ENCODE results near the gene TMEM51. TPM values are rescaled to one million over a fixed set of nuclear protein-coding genes. Genes with fewer than 3 reads are reported as not detected.

Gene TMEM51
- total and polyA plus RNA-seq, 2 of the 13 experiments (the other 11 are each of a cell fraction or from before 2014, with no cell fraction given), result 12.2 to 22.3 TPM

DNA sequence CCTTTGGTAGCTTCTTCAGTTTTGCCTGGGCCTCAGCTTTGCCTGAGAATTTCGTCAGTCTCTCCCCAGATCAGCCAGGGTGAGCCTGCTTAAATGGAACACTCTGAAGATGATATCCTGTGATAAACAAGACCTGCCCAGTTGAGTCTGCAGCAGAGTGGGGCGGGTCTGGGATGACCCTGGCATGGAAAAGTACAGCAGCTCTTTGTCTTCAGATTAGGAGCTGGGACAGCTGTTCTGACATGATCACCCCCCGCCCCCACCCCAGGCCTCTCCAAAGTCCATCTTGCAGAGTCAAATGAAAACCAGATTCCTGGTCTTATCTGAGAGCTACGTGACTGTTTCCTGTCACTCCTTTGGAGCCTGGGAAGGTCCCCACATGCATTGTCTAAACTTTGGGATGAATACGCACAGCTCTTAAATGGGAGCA is 2.2 kb upstream of the TMEM51 start (continued):
- no peak for TF ChIP-seq CEBPB (IDR thresholded peaks at IDR 0.05; ENCODE audit: borderline replicate concordance, low read depth, low read length)
- TF ChIP-seq, protein P1, sequence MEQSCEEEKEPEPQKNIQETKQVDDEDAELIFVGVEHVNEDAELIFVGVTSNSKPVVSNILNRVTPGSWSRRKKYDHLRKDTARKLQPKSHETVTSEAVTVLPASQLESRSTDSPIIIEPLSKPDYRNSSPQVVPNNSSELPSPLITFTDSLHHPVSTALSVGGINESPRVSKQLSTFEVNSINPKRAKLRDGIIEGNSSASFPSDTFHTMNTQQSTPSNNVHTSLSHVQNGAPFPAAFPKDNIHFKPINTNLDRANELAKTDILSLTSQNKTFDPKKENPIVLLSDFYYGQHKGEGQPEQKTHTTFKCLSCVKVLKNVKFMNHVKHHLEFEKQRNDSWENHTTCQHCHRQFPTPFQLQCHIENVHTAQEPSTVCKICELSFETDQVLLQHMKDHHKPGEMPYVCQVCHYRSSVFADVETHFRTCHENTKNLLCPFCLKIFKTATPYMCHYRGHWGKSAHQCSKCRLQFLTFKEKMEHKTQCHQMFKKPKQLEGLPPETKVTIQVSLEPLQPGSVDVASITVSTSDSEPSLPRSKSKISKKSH (CRISPR knock-in tag; IDR thresholded peaks at IDR 0.05; ENCODE audit: borderline replicate concordance), result no peak
- no peak for TF ChIP-seq ZNF891 (CRISPR knock-in tag; IDR thresholded peaks at IDR 0.05)
- no peak for TF ChIP-seq NONO (IDR thresholded peaks at IDR 0.05)
- TF ChIP-seq NONO (CRISPR knock-in tag; conservative IDR thresholded peaks at IDR 0.05), result no peak
- no peak for TF ChIP-seq ZNF703 (CRISPR knock-in tag; IDR thresholded peaks at IDR 0.05; ENCODE audit: borderline replicate concordance)
- TF ChIP-seq, protein P2, sequence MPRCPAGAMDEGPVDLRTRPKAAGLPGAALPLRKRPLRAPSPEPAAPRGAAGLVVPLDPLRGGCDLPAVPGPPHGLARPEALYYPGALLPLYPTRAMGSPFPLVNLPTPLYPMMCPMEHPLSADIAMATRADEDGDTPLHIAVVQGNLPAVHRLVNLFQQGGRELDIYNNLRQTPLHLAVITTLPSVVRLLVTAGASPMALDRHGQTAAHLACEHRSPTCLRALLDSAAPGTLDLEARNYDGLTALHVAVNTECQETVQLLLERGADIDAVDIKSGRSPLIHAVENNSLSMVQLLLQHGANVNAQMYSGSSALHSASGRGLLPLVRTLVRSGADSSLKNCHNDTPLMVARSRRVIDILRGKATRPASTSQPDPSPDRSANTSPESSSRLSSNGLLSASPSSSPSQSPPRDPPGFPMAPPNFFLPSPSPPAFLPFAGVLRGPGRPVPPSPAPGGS (CRISPR knock-in tag; IDR thresholded peaks at IDR 0.05), result no peak
- TF ChIP-seq, protein P3, sequence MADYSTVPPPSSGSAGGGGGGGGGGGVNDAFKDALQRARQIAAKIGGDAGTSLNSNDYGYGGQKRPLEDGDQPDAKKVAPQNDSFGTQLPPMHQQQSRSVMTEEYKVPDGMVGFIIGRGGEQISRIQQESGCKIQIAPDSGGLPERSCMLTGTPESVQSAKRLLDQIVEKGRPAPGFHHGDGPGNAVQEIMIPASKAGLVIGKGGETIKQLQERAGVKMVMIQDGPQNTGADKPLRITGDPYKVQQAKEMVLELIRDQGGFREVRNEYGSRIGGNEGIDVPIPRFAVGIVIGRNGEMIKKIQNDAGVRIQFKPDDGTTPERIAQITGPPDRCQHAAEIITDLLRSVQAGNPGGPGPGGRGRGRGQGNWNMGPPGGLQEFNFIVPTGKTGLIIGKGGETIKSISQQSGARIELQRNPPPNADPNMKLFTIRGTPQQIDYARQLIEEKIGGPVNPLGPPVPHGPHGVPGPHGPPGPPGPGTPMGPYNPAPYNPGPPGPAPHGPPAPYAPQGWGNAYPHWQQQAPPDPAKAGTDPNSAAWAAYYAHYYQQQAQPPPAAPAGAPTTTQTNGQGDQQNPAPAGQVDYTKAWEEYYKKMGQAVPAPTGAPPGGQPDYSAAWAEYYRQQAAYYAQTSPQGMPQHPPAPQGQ (CRISPR knock-in tag; IDR thresholded peaks at IDR 0.05; ENCODE audit: borderline replicate concordance), result no peak
- TF ChIP-seq, protein P4, sequence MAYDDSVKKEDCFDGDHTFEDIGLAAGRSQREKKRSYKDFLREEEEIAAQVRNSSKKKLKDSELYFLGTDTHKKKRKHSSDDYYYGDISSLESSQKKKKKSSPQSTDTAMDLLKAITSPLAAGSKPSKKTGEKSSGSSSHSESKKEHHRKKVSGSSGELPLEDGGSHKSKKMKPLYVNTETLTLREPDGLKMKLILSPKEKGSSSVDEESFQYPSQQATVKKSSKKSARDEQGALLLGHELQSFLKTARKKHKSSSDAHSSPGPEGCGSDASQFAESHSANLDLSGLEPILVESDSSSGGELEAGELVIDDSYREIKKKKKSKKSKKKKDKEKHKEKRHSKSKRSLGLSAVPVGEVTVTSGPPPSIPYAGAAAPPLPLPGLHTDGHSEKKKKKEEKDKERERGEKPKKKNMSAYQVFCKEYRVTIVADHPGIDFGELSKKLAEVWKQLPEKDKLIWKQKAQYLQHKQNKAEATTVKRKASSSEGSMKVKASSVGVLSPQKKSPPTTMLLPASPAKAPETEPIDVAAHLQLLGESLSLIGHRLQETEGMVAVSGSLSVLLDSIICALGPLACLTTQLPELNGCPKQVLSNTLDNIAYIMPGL (CRISPR knock-in tag; IDR thresholded peaks at IDR 0.05; ENCODE audit: borderline replicate concordance in 1 of 2, low read depth in 1 of 2), result no peak
- TF ChIP-seq KMT2B (CRISPR knock-in tag; IDR thresholded peaks at IDR 0.05), result no peak
- no peak for TF ChIP-seq SP2 (CRISPR knock-in tag; IDR thresholded peaks at IDR 0.05)
- TF ChIP-seq, protein P5, sequence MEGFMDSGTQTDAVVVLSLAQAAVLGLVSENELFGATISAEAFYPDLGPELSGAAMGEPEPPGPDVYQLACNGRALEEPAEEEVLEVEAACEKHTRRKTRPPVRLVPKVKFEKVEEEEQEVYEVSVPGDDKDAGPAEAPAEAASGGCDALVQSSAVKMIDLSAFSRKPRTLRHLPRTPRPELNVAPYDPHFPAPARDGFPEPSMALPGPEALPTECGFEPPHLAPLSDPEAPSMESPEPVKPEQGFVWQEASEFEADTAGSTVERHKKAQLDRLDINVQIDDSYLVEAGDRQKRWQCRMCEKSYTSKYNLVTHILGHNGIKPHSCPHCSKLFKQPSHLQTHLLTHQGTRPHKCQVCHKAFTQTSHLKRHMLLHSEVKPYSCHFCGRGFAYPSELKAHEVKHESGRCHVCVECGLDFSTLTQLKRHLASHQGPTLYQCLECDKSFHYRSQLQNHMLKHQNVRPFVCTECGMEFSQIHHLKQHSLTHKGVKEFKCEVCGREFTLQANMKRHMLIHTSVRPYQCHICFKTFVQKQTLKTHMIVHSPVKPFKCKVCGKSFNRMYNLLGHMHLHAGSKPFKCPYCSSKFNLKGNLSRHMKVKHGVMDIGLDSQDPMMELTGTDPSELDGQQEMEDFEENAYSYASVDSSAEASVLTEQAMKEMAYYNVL (CRISPR knock-in tag; IDR thresholded peaks at IDR 0.05; ENCODE audit: borderline replicate concordance), result 0 out of 2 replicates have a peak, but pooled peaks have one; percentile 35
- TF ChIP-seq, protein P6, sequence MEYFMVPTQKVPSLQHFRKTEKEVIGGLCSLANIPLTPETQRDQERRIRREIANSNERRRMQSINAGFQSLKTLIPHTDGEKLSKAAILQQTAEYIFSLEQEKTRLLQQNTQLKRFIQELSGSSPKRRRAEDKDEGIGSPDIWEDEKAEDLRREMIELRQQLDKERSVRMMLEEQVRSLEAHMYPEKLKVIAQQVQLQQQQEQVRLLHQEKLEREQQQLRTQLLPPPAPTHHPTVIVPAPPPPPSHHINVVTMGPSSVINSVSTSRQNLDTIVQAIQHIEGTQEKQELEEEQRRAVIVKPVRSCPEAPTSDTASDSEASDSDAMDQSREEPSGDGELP (IDR thresholded peaks at IDR 0.05; ENCODE audit: borderline replicate concordance, low read depth), result peak; percentile 99
- TF ChIP-seq, protein P7, sequence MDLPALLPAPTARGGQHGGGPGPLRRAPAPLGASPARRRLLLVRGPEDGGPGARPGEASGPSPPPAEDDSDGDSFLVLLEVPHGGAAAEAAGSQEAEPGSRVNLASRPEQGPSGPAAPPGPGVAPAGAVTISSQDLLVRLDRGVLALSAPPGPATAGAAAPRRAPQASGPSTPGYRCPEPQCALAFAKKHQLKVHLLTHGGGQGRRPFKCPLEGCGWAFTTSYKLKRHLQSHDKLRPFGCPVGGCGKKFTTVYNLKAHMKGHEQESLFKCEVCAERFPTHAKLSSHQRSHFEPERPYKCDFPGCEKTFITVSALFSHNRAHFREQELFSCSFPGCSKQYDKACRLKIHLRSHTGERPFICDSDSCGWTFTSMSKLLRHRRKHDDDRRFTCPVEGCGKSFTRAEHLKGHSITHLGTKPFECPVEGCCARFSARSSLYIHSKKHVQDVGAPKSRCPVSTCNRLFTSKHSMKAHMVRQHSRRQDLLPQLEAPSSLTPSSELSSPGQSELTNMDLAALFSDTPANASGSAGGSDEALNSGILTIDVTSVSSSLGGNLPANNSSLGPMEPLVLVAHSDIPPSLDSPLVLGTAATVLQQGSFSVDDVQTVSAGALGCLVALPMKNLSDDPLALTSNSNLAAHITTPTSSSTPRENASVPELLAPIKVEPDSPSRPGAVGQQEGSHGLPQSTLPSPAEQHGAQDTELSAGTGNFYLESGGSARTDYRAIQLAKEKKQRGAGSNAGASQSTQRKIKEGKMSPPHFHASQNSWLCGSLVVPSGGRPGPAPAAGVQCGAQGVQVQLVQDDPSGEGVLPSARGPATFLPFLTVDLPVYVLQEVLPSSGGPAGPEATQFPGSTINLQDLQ (CRISPR knock-in tag; IDR thresholded peaks at IDR 0.05), result no peak
